IPS-18a (cell line): Measurements from ENCODE around the gene DDX11.
"Not testable (repeated sequence)": the region's sequence is repeated elsewhere in the genome, so short reads cannot be mapped to it uniquely, and the experiment has no call there.

Source experiments
- H3K27ac ChIP-seq: one replicate; pipeline ENCODE4 v1.5.1; 2013; ENCODE audit warnings: low read length
- H3K27me3 ChIP-seq: one replicate; pipeline ENCODE4 v1.6.1; 2013; ENCODE audit warnings: mild to moderate bottlenecking, low read length; ENCODE audit not compliant: control insufficient read depth, insufficient read depth
- H3K36me3 ChIP-seq: one replicate; pipeline ENCODE4 v1.6.1; 2013; ENCODE audit warnings: low read depth, low read length; ENCODE audit not compliant: control insufficient read depth
- H3K4me1 ChIP-seq: one replicate; pipeline ENCODE4 v1.6.1; 2013; ENCODE audit warnings: low read depth, low read length; ENCODE audit not compliant: control insufficient read depth
- H3K4me3 ChIP-seq: one replicate; pipeline ENCODE4 v1.5.1; 2013; ENCODE audit warnings: low read length
- H3K9ac ChIP-seq: one replicate; pipeline ENCODE4 v1.6.1; 2013; ENCODE audit warnings: mild to moderate bottlenecking, low read length, moderate library complexity
- H3K9me3 ChIP-seq: one replicate; pipeline ENCODE4 v1.6.1; 2013; ENCODE audit warnings: low read depth, low read length; ENCODE audit not compliant: control insufficient read depth

The DDX11 gene

GRCh38 chr12:31145296-31145695 lies 71.6 kb downstream of the DDX11 start:
- H3K27ac ChIP-seq, H3K9me3 ChIP-seq, H3K27me3 ChIP-seq, H3K4me1 ChIP-seq, H3K4me3 ChIP-seq, H3K36me3 ChIP-seq, H3K9ac ChIP-seq: not testable (repeated sequence)

GRCh38 chr12:31147415-31147814 lies 73.8 kb downstream of the DDX11 start:
- H3K36me3 ChIP-seq, H3K27me3 ChIP-seq, H3K4me3 ChIP-seq, H3K9me3 ChIP-seq, H3K27ac ChIP-seq, H3K9ac ChIP-seq, H3K4me1 ChIP-seq: not testable (repeated sequence)

GRCh38 chr12:31150766-31151165 lies 77.1 kb downstream of the DDX11 start:
- not testable (repeated sequence) for H3K9me3 ChIP-seq, H3K4me3 ChIP-seq, H3K9ac ChIP-seq, H3K27me3 ChIP-seq, H3K4me1 ChIP-seq, H3K36me3 ChIP-seq, H3K27ac ChIP-seq
